ENCODE data around the gene MIA. TPM values are rescaled to one million over a fixed set of nuclear protein-coding genes. Genes with fewer than 3 reads are reported as not detected.
A peak's percentile ranks its signal among the peaks of the same experiment; 100 is the strongest.
"Not testable (repeated sequence)": the region's sequence is repeated elsewhere in the genome, so short reads cannot be mapped to it uniquely, and the experiment has no call there.

The MIA gene
- total and polyA plus RNA-seq, 2 of the 4 experiments (the other 2 are of a cell fraction), result 0.44 TPM; not detected in 1

DNA sequence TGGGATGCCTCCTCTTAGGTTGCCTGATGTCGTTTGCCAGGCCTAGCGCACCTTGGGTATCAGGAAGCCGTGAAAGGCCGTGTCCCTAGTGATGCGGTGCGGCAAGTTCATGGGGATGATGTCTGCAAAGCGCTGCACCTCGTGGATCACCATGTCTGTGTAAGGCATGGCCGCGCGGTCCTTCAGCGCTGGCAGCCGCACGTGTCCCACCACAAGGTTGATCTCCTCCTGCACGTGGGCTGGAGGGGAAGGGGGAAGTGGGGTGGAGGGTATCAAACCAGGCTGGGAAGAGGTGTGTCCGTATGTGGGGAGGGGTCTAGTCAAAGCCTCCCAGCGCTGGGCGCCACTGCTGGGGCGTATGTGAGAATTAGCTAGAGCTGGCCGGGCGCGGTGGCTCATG is 46.8 kb downstream of the MIA start:
- peak overlapping the region in 1 of 2 experiments; percentile 66; a peak in 1 of 4 replicates for H4K8ac ChIP-seq (ENCODE audit: low read depth in 2 of 2, low read length in 2 of 2)
- in situ Hi-C loops (cut with MboI; ENCODE audit: low sequenced_read_pairs), result no loop called here
- H3K9ac ChIP-seq (ENCODE audit: low read depth, low read length), result no peak overlapping the region
- H2BK15ac ChIP-seq (ENCODE audit: low read depth, low read length), result no peak overlapping the region
- no peak overlapping the region for H3K18ac ChIP-seq (ENCODE audit: low read depth, low read length)
- H3K4ac ChIP-seq (ENCODE audit: low read depth, low read length), result no peak overlapping the region
- H3K9me3 ChIP-seq (ENCODE audit: control insufficient read depth, insufficient read depth, low read length), result no peaks in the 10 kb centered on the region
- H2AK9ac ChIP-seq (replicated peaks; ENCODE audit: low read depth, low read length, poor library complexity), result no peak overlapping the region
- H3K9me1 ChIP-seq (ENCODE audit: insufficient read depth, low read length), result peaks cover 7% of the 10 kb centered on the region; the same call in 1 of the 2 replicates
- no peak overlapping the region for H3K14ac ChIP-seq (replicated peaks; ENCODE audit: low read depth, low read length)
- H3K36me3 ChIP-seq (ENCODE audit: control insufficient read depth, insufficient read depth, low read length), result peaks cover 7% of the 10 kb centered on the region
- H3K4me2 ChIP-seq (ENCODE audit: low read depth, low read length), result no peak overlapping the region
- ChIA-PET CTCF (no interaction called here), POLR2A (ENCODE audit: unreplicated experiment) (no interaction called here)
- H3K4me3 ChIP-seq (ENCODE audit: insufficient read depth, low read depth, low read length), result no peak overlapping the region
- no peaks in the 10 kb centered on the region for H3K27me3 ChIP-seq (ENCODE audit: control insufficient read depth, insufficient read depth, low read length)
- no peak overlapping the region for H3K56ac ChIP-seq (ENCODE audit: extremely low read depth, insufficient read depth, low read length)
- no peak overlapping the region for H2BK120ac ChIP-seq (ENCODE audit: low read depth, low read length)
- peak overlapping the region; percentile 24 for H2AK5ac ChIP-seq (ENCODE audit: low read depth, low read length)
- no peak overlapping the region for H2AFZ ChIP-seq (replicated peaks; ENCODE audit: low read length, poor library complexity)
- H3K4me1 ChIP-seq (ENCODE audit: control insufficient read depth, insufficient read depth, low read length), result peaks cover 13% of the 10 kb centered on the region
- no peaks in the 10 kb centered on the region for H4K20me1 ChIP-seq (ENCODE audit: insufficient read depth, low read length)
- dilution Hi-C loops (cut with HindIII; ENCODE audit: low sequenced_read_pairs, unreplicated experiment), result no loop called here
- peaks cover 0 to 8% of the 10 kb centered on the region in 2 experiments; a peak in 1 of 4 replicates for H3K79me1 ChIP-seq (ENCODE audit: low read depth in 1 of 2, low read length in 2 of 2)
- H3K23ac ChIP-seq (ENCODE audit: low read depth, low read length), result no peak overlapping the region
- BruUV-seq (replicated peaks), result no TSS peak
- no peak overlapping the region; the same call in 1 of the 2 replicates for H4K91ac ChIP-seq (ENCODE audit: insufficient read depth, low read depth, low read length)
- TF ChIP-seq ELK1 (IDR thresholded peaks at IDR 0.05; ENCODE audit: borderline replicate concordance, low read depth, low read length) (no peak), SMC3 (IDR thresholded peaks at IDR 0.05; ENCODE audit: low read depth, low read length) (no peak), CHD1 (IDR thresholded peaks at IDR 0.05; ENCODE audit: low read depth, low read length) (no peak), RAD21 (IDR thresholded peaks at IDR 0.05; ENCODE audit: low read length) (no peak)
- DNase-seq (no peak), ATAC-seq (ENCODE audit: low read depth) (no peak)
- intact Hi-C loops (cut with micrococcal nuclease), result no loop called here
- H3K27ac ChIP-seq (ENCODE audit: insufficient read depth, low read length), result no peak overlapping the region
- no peak overlapping the region for H2BK20ac ChIP-seq (ENCODE audit: low read depth, low read length)
- peak overlapping the region; percentile 18 for H2BK5ac ChIP-seq (ENCODE audit: low read depth, low read length, poor library complexity, severe bottlenecking)
- 95% methylated on average over 8 of the region's 22 CpGs; no CpG with 5 or more reads in 1 of the 2 experiments for WGBS, 2 experiments (ENCODE audit: extremely low coverage in 2 of 2, insufficient read length in 1 of 2)
- no peak overlapping the region for H4K5ac ChIP-seq (ENCODE audit: low read depth, low read length)

DNA sequence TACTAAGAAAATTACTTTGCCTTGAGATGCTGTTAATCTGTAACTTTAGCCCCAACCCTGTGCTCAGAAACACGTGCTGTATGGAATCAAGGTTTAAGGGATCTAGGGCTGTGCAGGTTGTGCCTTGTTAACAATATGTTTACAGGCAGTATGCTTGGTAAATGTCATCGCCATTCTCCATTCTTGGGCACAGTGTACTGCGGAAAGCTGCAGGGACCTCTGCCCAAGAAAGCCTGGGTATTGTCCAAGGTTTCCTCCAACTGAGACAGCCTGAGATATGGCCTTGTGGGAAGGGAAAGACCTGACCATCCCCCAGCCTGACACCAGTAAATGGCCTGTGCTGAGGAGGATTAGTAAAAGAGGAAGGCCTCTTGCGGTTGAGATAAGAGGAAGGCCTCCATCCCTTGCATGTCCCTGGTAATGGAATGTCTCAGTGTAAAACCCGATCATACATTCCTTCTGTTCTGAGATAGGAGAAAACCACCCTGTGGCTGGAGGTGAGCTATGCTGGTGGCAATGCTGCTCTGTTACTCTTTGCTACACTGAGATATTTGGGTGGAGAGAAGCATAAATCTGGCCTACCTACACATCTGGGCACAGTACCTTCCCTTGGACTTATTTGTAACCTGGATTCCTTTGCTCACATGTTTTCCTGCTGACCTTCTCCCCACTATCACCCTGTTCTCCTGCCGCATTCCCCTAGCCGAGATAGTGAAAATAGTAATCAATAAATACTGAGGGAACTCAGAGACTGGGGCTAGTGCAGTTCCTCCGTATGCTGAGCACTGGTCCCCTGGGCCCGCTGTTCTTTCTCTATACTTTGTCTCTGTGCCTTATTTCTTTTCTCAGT is 47.6 kb downstream of the MIA start:
- H3K9ac ChIP-seq (ENCODE audit: low read depth, low read length); H3K4me2 ChIP-seq (ENCODE audit: low read depth, low read length); H3K56ac ChIP-seq (ENCODE audit: extremely low read depth, insufficient read depth, low read length); H3K27me3 ChIP-seq (ENCODE audit: control insufficient read depth, insufficient read depth, low read length); H2BK15ac ChIP-seq (ENCODE audit: low read depth, low read length); H3K18ac ChIP-seq (ENCODE audit: low read depth, low read length); dilution Hi-C loops (cut with HindIII; ENCODE audit: low sequenced_read_pairs, unreplicated experiment); H4K5ac ChIP-seq (ENCODE audit: low read depth, low read length); in situ Hi-C loops (cut with MboI; ENCODE audit: low sequenced_read_pairs); intact Hi-C loops (cut with micrococcal nuclease); H2AK5ac ChIP-seq (ENCODE audit: low read depth, low read length); H3K9me3 ChIP-seq (ENCODE audit: control insufficient read depth, insufficient read depth, low read length); H2BK5ac ChIP-seq (ENCODE audit: low read depth, low read length, poor library complexity, severe bottlenecking); H2AFZ ChIP-seq (replicated peaks; ENCODE audit: low read length, poor library complexity); H3K79me1 ChIP-seq (ENCODE audit: low read depth in 1 of 2, low read length in 2 of 2); H4K91ac ChIP-seq (ENCODE audit: insufficient read depth, low read depth, low read length); H2BK20ac ChIP-seq (ENCODE audit: low read depth, low read length); BruUV-seq (replicated peaks); ATAC-seq (ENCODE audit: low read depth); POLR2A ChIA-PET (ENCODE audit: unreplicated experiment); H3K4me3 ChIP-seq (ENCODE audit: insufficient read depth, low read depth, low read length); H2AK9ac ChIP-seq (replicated peaks; ENCODE audit: low read depth, low read length, poor library complexity); H4K20me1 ChIP-seq (ENCODE audit: insufficient read depth, low read length); H3K27ac ChIP-seq (ENCODE audit: insufficient read depth, low read length); H3K9me1 ChIP-seq (ENCODE audit: insufficient read depth, low read length): not testable (repeated sequence)
- Histone ChIP-seq H3K36me3 (ENCODE audit: control insufficient read depth, insufficient read depth, low read length) (peaks cover 14% of the 10 kb centered on the region), H3K14ac (replicated peaks; ENCODE audit: low read depth, low read length) (peak overlapping the region; percentile 21; the same call in 1 of the 2 replicates), H3K23ac (ENCODE audit: low read depth, low read length) (peak overlapping the region; percentile 33; the same call in 1 of the 2 replicates), H2BK120ac (ENCODE audit: low read depth, low read length) (0 out of 2 replicates have a peak overlapping the region, but pooled peaks have one; percentile 10), H4K8ac (ENCODE audit: low read depth in 2 of 2, low read length in 2 of 2) (peak overlapping the region; percentile 16 to 66; a peak in 2 of 4 replicates), H3K4me1 (ENCODE audit: control insufficient read depth, insufficient read depth, low read length) (peaks cover 13% of the 10 kb centered on the region), H3K4ac (ENCODE audit: low read depth, low read length) (peak overlapping the region; percentile 60)
- 90% methylated on average over 2 of the region's 9 CpGs; no CpG with 5 or more reads in 1 of the 2 experiments for WGBS, 2 experiments (ENCODE audit: extremely low coverage in 2 of 2, insufficient read length in 1 of 2)
- CTCF ChIA-PET, result interaction anchor here (0.7 kb wide), 1 partner anchor 198 kb away, joined by 6 read pairs; no protein-coding TSS in a partner anchor
- DNase-seq, result peak; percentile 63
